ENCODE results near the gene MDC1.

The MDC1 gene

DNA sequence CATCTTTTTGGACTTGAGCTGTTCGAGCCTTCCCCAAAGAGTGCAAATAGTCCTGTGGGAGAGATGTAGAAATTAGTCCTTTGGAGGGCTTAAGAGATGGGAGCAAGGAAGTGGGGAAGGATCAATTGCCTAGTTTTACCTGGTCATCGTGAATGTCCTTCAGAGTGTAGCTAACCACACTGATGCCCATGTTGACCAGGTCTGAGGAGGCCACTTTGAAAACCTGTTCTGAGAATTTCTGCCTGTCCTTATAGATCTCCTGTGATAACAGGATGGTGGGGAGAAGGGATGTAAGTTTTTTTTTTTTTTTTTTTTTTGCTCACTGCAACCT is 23.4 kb upstream of the MDC1 start:
- Histone ChIP-seq H3F3A (ENCODE audit: insufficient read depth, low read length) (peaks cover 30% of the 10 kb centered on the region), H3K4me1 (ENCODE audit: low read length) (peaks cover 37% of the 10 kb centered on the region), H3K9me3 (replicated peaks; ENCODE audit: insufficient read depth, low read length) (no peaks in the 10 kb centered on the region), H3K36me3 (replicated peaks; ENCODE audit: insufficient read depth, low read length) (0 out of 2 replicates have a peak, but pooled peaks cover 3% of the 10 kb centered on the region), H3K9ac (ENCODE audit: low read length) (no peak overlapping the region), H3K9me2 (replicated peaks; ENCODE audit: insufficient read depth, low read length) (no peaks in the 10 kb centered on the region), H3K4me2 (ENCODE audit: low read depth, low read length) (no peak overlapping the region), H4K20me1 (ENCODE audit: insufficient read depth, low read length) (no peaks in the 10 kb centered on the region), H3K27me3 (replicated peaks; ENCODE audit: insufficient read depth, low read length) (no peaks in the 10 kb centered on the region), H3K79me2 (ENCODE audit: low read length) (peaks cover 19% of the 10 kb centered on the region), H3K4me3 (ENCODE audit: low read length) (no peak overlapping the region), H2AFZ (ENCODE audit: low read length) (no peak overlapping the region), H3K27ac (ENCODE audit: low read length) (no peak overlapping the region)
- TF ChIP-seq EZH2 (optimal IDR thresholded peaks at IDR 0.05; ENCODE audit: low read depth, low read length): no peak
- TF ChIP-seq, protein P1, sequence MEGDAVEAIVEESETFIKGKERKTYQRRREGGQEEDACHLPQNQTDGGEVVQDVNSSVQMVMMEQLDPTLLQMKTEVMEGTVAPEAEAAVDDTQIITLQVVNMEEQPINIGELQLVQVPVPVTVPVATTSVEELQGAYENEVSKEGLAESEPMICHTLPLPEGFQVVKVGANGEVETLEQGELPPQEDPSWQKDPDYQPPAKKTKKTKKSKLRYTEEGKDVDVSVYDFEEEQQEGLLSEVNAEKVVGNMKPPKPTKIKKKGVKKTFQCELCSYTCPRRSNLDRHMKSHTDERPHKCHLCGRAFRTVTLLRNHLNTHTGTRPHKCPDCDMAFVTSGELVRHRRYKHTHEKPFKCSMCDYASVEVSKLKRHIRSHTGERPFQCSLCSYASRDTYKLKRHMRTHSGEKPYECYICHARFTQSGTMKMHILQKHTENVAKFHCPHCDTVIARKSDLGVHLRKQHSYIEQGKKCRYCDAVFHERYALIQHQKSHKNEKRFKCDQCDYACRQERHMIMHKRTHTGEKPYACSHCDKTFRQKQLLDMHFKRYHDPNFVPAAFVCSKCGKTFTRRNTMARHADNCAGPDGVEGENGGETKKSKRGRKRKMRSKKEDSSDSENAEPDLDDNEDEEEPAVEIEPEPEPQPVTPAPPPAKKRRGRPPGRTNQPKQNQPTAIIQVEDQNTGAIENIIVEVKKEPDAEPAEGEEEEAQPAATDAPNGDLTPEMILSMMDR (IDR thresholded peaks at IDR 0.05; ENCODE audit: low read length): no peak
- no peak for TF ChIP-seq EZH2phosphoT487 (IDR thresholded peaks at IDR 0.05; ENCODE audit: low read length)
- no peak for DNase-seq

DNA sequence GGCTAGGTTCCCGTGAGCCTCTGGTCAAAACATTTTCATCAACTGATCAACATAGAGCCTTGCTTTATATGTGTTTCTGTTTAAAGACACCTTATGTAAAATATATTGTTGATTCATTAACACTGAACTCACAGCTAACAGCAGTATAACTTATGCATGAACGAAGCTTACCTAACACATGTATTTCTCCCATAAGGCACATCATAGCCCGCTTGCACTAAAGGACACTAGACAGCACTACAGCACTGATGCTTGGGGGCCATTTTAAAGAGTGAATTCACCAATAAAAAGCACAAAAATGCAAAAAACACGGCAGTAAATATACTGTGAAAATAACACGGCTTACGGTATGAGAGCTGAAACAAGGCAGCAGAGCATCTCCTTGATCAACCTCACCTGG is 21.5 kb upstream of the MDC1 start:
- Histone ChIP-seq H3K27me3 (replicated peaks; ENCODE audit: insufficient read depth, low read length) (no peaks in the 10 kb centered on the region), H3K79me2 (ENCODE audit: low read length) (peaks cover 19% of the 10 kb centered on the region), H3K9me3 (replicated peaks; ENCODE audit: insufficient read depth, low read length) (no peaks in the 10 kb centered on the region), H3K4me1 (ENCODE audit: low read length) (peaks cover 37% of the 10 kb centered on the region), H3K4me3 (ENCODE audit: low read length) (no peak overlapping the region), H3F3A (ENCODE audit: insufficient read depth, low read length) (peaks cover 24% of the 10 kb centered on the region), H3K9ac (ENCODE audit: low read length) (no peak overlapping the region), H3K36me3 (replicated peaks; ENCODE audit: insufficient read depth, low read length) (0 out of 2 replicates have a peak, but pooled peaks cover 3% of the 10 kb centered on the region), H3K4me2 (ENCODE audit: low read depth, low read length) (no peak overlapping the region), H3K9me2 (replicated peaks; ENCODE audit: insufficient read depth, low read length) (no peaks in the 10 kb centered on the region), H4K20me1 (ENCODE audit: insufficient read depth, low read length) (no peaks in the 10 kb centered on the region), H3K27ac (ENCODE audit: low read length) (no peak overlapping the region), H2AFZ (ENCODE audit: low read length) (no peak overlapping the region)
- DNase-seq: no peak
- TF ChIP-seq, protein P1 (IDR thresholded peaks at IDR 0.05; ENCODE audit: low read length): no peak
- TF ChIP-seq EZH2 (optimal IDR thresholded peaks at IDR 0.05; ENCODE audit: low read depth, low read length) (no peak), EZH2phosphoT487 (IDR thresholded peaks at IDR 0.05; ENCODE audit: low read length) (no peak)

DNA sequence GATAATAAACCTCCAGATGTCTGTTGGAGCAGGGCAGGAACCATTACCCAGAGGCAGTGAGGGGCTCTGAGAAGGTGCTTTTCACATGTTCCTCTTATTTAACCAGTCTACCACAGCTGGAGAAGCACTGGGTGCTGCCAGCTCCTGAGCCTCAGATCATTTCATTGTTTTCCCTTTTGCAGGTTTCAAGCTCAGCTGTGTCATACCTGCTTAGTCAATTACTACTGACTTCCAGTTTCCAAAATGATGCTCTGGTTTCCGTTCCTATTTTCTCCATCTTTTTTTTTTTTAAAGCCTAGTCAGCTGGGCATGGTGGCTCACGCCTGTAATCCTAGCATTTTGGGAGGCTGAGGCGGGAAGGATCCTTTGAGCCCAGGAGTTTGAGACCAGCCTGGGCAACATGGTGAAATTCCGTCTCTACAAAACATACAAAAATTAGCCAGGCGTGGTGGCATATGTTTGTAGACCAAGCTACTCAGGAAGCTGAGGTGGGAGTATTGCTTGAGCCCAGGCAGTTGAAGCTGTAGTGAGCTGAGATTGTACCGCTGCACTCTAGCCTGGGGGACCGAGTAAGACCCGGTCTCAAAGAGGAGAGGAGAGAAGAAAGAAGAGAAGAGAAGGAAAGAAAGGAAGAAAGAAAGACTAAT is 18.7 kb upstream of the MDC1 start:
- H3K4me2 ChIP-seq (ENCODE audit: low read depth, low read length): 0 out of 2 replicates have a peak overlapping the region, but pooled peaks have one; percentile 9

More for the DNA sequence above, 18.7 kb upstream of the MDC1 start:
- peak; percentile 37 for DNase-seq
- no peak overlapping the region for H3K4me3 ChIP-seq (ENCODE audit: low read length)
- H3K36me3 ChIP-seq (replicated peaks; ENCODE audit: insufficient read depth, low read length): 0 out of 2 replicates have a peak, but pooled peaks cover 3% of the 10 kb centered on the region
- H3K9ac ChIP-seq (ENCODE audit: low read length): no peak overlapping the region
- no peak for TF ChIP-seq EZH2 (optimal IDR thresholded peaks at IDR 0.05; ENCODE audit: low read depth, low read length)
- H3K9me3 ChIP-seq (replicated peaks; ENCODE audit: insufficient read depth, low read length): no peaks in the 10 kb centered on the region
- peaks cover 31% of the 10 kb centered on the region for H3K4me1 ChIP-seq (ENCODE audit: low read length)
- no peaks in the 10 kb centered on the region for H3K9me2 ChIP-seq (replicated peaks; ENCODE audit: insufficient read depth, low read length)
- no peak overlapping the region for H2AFZ ChIP-seq (ENCODE audit: low read length)
- H3F3A ChIP-seq (ENCODE audit: insufficient read depth, low read length): peaks cover 13% of the 10 kb centered on the region; the same call in 1 of the 2 replicates
- no peaks in the 10 kb centered on the region for H4K20me1 ChIP-seq (ENCODE audit: insufficient read depth, low read length)
- no peaks in the 10 kb centered on the region for H3K27me3 ChIP-seq (replicated peaks; ENCODE audit: insufficient read depth, low read length)
- H3K79me2 ChIP-seq (ENCODE audit: low read length): peaks cover 4% of the 10 kb centered on the region; the same call in 1 of the 2 replicates
- peak overlapping the region; percentile 48; the same call in 1 of the 2 replicates for H3K27ac ChIP-seq (ENCODE audit: low read length)

Measured in MM.1S (cell line).